GM12878 (cell line): ENCODE results near the gene DCPS. TPM values are rescaled to one million over a fixed set of nuclear protein-coding genes. Genes with fewer than 3 reads are reported as not detected.

Experiments used
- ATAC-seq: fragments of 200-7000 bp; cut with Tn5 transposase; 3 replicates; pipeline ENCODE4 v1.9.1; 2020; ENCODE audit warnings: mild to moderate bottlenecking, moderate library complexity
- BruUV-seq: library from RNA; stranded (reverse); fragments of 400-500 nt; replicated peaks from 2 replicates; lab custom pipeline; 2021; lab: Mats Ljungman, UMichigan
- CTCF ChIA-PET: fragments of 300-600 bp; sonication (Branson Sonifier 250); formaldehyde crosslinking; extraction: SDS; loops from one replicate; lab custom pipeline; 2021; ENCODE audit warnings: inconsistent platforms; lab: Yijun Ruan, JAX
- POLR2A ChIA-PET: fragments of 350-600 bp; formaldehyde crosslinking; extraction: SDS; loops from one replicate; lab custom pipeline; 2021; ENCODE audit warnings: inconsistent platforms; lab: Charles Lee
- RAD21 ChIA-PET: fragments of 300-600 bp; sonication (Branson Sonifier 250); formaldehyde crosslinking; loops from one replicate; lab custom pipeline; 2023; ENCODE audit warnings: antibody characterized with exemption; ENCODE audit not compliant: unreplicated experiment; lab: Charles Lee
- SMC1A ChIA-PET: fragments of 300-600 bp; sonication (Branson Sonifier 250); formaldehyde crosslinking; loops from one replicate; lab custom pipeline; 2023; ENCODE audit not compliant: unreplicated experiment, uncharacterized antibody; lab: Charles Lee
- DNase-seq: peaks from one replicate; pipeline ENCODE4 v3.0.0-alpha.2; 2011; ENCODE audit warnings: low read depth, low spot score
- FAIRE-seq: peaks from 3 replicates; lab custom pipeline; 2011; peaks lifted over from hg19 to GRCh38; lab: Jason Lieb, UNC
- H2AFZ ChIP-seq: 2 replicates; pipeline ENCODE4 v1.6.0; 2011; ENCODE audit warnings: low read depth, low read length, control low read depth; ENCODE audit not compliant: control insufficient read depth
- H3K27ac ChIP-seq: 2 replicates; pipeline ENCODE4 v1.5.1; 2011; ENCODE audit warnings: control low read depth; ENCODE audit not compliant: control insufficient read depth, insufficient read depth
- H3K27me3 ChIP-seq, 2 experiments: replicated peaks in 1 of 2; 2 replicates each; pipeline versions ENCODE4 v1.6.0 to v1.6.1; 2011; ENCODE audit warnings: low read length in 1 of 2; ENCODE audit not compliant: control insufficient read depth in 2 of 2, insufficient read depth in 2 of 2
- H3K36me3 ChIP-seq, 2 experiments: 2 replicates each; pipeline ENCODE4 v1.5.1; 2011; ENCODE audit warnings: low read length in 1 of 2; ENCODE audit not compliant: control insufficient read depth in 2 of 2, insufficient read depth in 2 of 2
- H3K4me1 ChIP-seq: 2 replicates; pipeline ENCODE4 v1.6.1; 2011; ENCODE audit warnings: mild to moderate bottlenecking, low read length, moderate library complexity, mixed read lengths; ENCODE audit not compliant: control insufficient read depth, insufficient read depth
- H3K4me2 ChIP-seq: 2 replicates; pipeline ENCODE4 v1.6.0; 2011; ENCODE audit warnings: control low read depth; ENCODE audit not compliant: control insufficient read depth, insufficient read depth
- H3K4me3 ChIP-seq: fragments of 200-600 bp; sonication (generic); 2 replicates; pipeline ENCODE4 v1.5.1; 2016
- H3K79me2 ChIP-seq: 2 replicates; pipeline ENCODE4 v1.6.0; 2011; ENCODE audit warnings: low read length; ENCODE audit not compliant: control insufficient read depth, insufficient read depth
- H3K9ac ChIP-seq: 2 replicates; pipeline ENCODE4 v1.8.0; 2011; ENCODE audit warnings: low read length, control low read depth, mixed read lengths; ENCODE audit not compliant: control insufficient read depth, insufficient read depth
- H3K9me3 ChIP-seq: replicated peaks from 3 replicates; pipeline ENCODE4 v1.5.1; 2011; ENCODE audit warnings: mild to moderate bottlenecking, low read length; ENCODE audit not compliant: control insufficient read depth, insufficient read depth
- H4K20me1 ChIP-seq: 2 replicates; pipeline ENCODE4 v1.6.0; 2011; ENCODE audit not compliant: control insufficient read depth, insufficient read depth
- CREB1 ChIP-seq: IDR thresholded peaks from 2 replicates; pipeline ENCODE4 v1.6.1; 2012; ENCODE audit warnings: low read depth, mild to moderate bottlenecking, inconsistent platforms
- FOS ChIP-seq: IDR thresholded peaks from 3 replicates; pipeline ENCODE4 v1.6.1; 2011; ENCODE audit warnings: borderline replicate concordance; ENCODE audit not compliant: insufficient read length; ENCODE audit errors: extremely low read depth
- FOXM1 ChIP-seq: IDR thresholded peaks from 2 replicates; pipeline ENCODE4 v1.6.1; 2012; ENCODE audit warnings: low read depth, mild to moderate bottlenecking, inconsistent platforms, low read length, moderate library complexity
- HSF1 ChIP-seq: fragments of 150-350 bp; IDR thresholded peaks from 2 replicates; pipeline ENCODE4 v1.6.1; 2014; ENCODE audit warnings: mild to moderate bottlenecking, low read depth, low read length
- KAT2A ChIP-seq: conservative IDR thresholded peaks from 2 replicates; pipeline ENCODE4 v1.6.1; 2011; ENCODE audit warnings: low read depth, low read length; ENCODE audit not compliant: control insufficient read depth
- MTA3 ChIP-seq: IDR thresholded peaks from 2 replicates; pipeline ENCODE4 v1.6.1; 2012; ENCODE audit warnings: low read length, inconsistent platforms, borderline replicate concordance
- MYB ChIP-seq: fragments of 150-350 bp; IDR thresholded peaks from 2 replicates; pipeline ENCODE4 v1.6.1; 2014; ENCODE audit warnings: mild to moderate bottlenecking, low read depth, low read length, borderline replicate concordance
- NFYB ChIP-seq: IDR thresholded peaks from 2 replicates; pipeline ENCODE4 v1.6.1; 2011; ENCODE audit warnings: low read depth, mild to moderate bottlenecking, low read length, improper control_type of control experiment, moderate library complexity; ENCODE audit not compliant: insufficient read depth
- POU2F2 ChIP-seq: IDR thresholded peaks from 3 replicates; pipeline ENCODE4 v1.6.1; 2011; ENCODE audit warnings: low read depth, mild to moderate bottlenecking, low read length, borderline replicate concordance
- RCOR1 ChIP-seq: conservative IDR thresholded peaks from 2 replicates; pipeline ENCODE4 v1.6.1; 2012; ENCODE audit warnings: low read depth, low read length, improper control_type of control experiment
- RELA ChIP-seq: fragments of 450-650 bp; IDR thresholded peaks from 2 replicates; pipeline ENCODE4 v1.8.0; 2014; ENCODE audit warnings: borderline replicate concordance; ENCODE audit not compliant: partially characterized antibody
- SIX5 ChIP-seq: IDR thresholded peaks from 2 replicates; pipeline ENCODE4 v1.6.1; 2011; ENCODE audit warnings: mild to moderate bottlenecking, low read depth, low read length, moderate library complexity; ENCODE audit not compliant: severe bottlenecking
- YY1 ChIP-seq: IDR thresholded peaks from 2 replicates; pipeline ENCODE4 v1.6.1; 2011; ENCODE audit warnings: low read depth, mild to moderate bottlenecking, low read length
- ZBED1 ChIP-seq: IDR thresholded peaks from 2 replicates; pipeline ENCODE4 v1.6.1; 2016; ENCODE audit warnings: borderline replicate concordance
- ZBTB33 ChIP-seq: fragments of 450-650 bp; IDR thresholded peaks from 2 replicates; pipeline ENCODE4 v1.6.1; 2017; ENCODE audit warnings: mild to moderate bottlenecking
- WGBS: methylation state at CpG from one replicate; pipeline ENCODE4 v1.1.6; 2016; ENCODE audit warnings: low lambda C conversion rate; ENCODE audit not compliant: insufficient replicate concordance, insufficient coverage; ENCODE audit errors: missing lambda C conversion rate; 5-methylcytosine and 5-hydroxymethylcytosine counted together
- in situ Hi-C: fragments of 300-500 bp; cut with MboI; formaldehyde crosslinking; loops from 9 replicates; pipeline ENCODE4 v1.14.3; 2018; ENCODE audit warnings: mixed read lengths
- intact Hi-C: fragments of 100-400 bp; cut with micrococcal nuclease; formaldehyde crosslinking; loops from one replicate; pipeline ENCODE4 v1.14.2; 2022; ENCODE audit not compliant: unreplicated experiment
- polyA plus RNA-seq, 11 experiments: library from polyadenylated mRNA; depleted of rRNA in 4 of 11; unstranded in 6 of 11; stranded (reverse) in 5 of 11; fragments of >200 nt; fragmentation: Nextera tagmentation in 4 of 11; fragmentation: Illumina TruSeq in 1 of 11; extraction: Ambion mirVana in 4 of 11; extraction: Trizol in 1 of 11; gene quantifications; 1 replicate in 1 of 11; 2 replicates in 10 of 11; pipeline versions ENCODE4 v1.2.1 to v1.2.3, GENCODE V29; 2011 to 2016; ENCODE audit warnings: inconsistent platforms in 2 of 11, missing spikeins in 2 of 11, low read depth in 1 of 11
- total RNA-seq, 4 experiments: library from RNA; depleted of rRNA in 3 of 4; stranded (reverse); fragments of >200 nt in 3 of 4; fragmentation: Illumina TruSeq in 1 of 4; extraction: Trizol in 1 of 4; gene quantifications; 2 replicates each; pipeline versions ENCODE4 v1.2.1 to v1.2.3, GENCODE V29; 2013 to 2021
- TF ChIP-seq, protein P1 (sequence below): fragments of 450-650 bp; IDR thresholded peaks from 2 replicates; pipeline ENCODE4 v1.6.1; 2018; ENCODE audit warnings: mild to moderate bottlenecking, low read depth, moderate library complexity; ENCODE audit not compliant: partially characterized antibody
- TF ChIP-seq, protein P2 (sequence below): fragments of 450-650 bp; IDR thresholded peaks from 2 replicates; pipeline ENCODE4 v1.6.1; 2017; ENCODE audit warnings: borderline replicate concordance

DCPS gene
- total and polyA plus RNA-seq, 10 of the 15 experiments (the other 5 are each of a cell fraction or from before 2014, with no cell fraction given), result 23.5 to 101 (median 67.4) TPM

GRCh38 chr11:126375726-126376125, 71.9 kb downstream of the DCPS start:
- no peaks in the 10 kb centered on the region for H3K9me3 ChIP-seq
- no peak overlapping the region for H3K4me3 ChIP-seq
- H3K27ac ChIP-seq, result no peak overlapping the region
- H3K79me2 ChIP-seq, result no peaks in the 10 kb centered on the region
- no peaks in the 10 kb centered on the region for H3K27me3 ChIP-seq
- ATAC-seq (no peak), FAIRE-seq (no peak), DNase-seq (no peak)
- ChIA-PET POLR2A (no interaction called here), RAD21 (no interaction called here), SMC1A (no interaction called here), CTCF (no interaction called here)
- H3K36me3 ChIP-seq, result no peaks in the 10 kb centered on the region
- in situ Hi-C loops, result no loop called here
- no TSS peak for BruUV-seq
- H2AFZ ChIP-seq, result no peak overlapping the region
- no peak overlapping the region for H3K9ac ChIP-seq
- H4K20me1 ChIP-seq, result no peaks in the 10 kb centered on the region
- intact Hi-C loops, result no loop called here
- H3K4me1 ChIP-seq, result no peaks in the 10 kb centered on the region
- 94% methylated on average over 7 of the region's 7 CpGs for WGBS
- no peak overlapping the region for H3K4me2 ChIP-seq
- TF ChIP-seq POU2F2 (no peak), KAT2A (no peak), FOXM1 (no peak), MYB (no peak), ZBED1 (no peak), FOS (no peak), RCOR1 (no peak), CREB1 (no peak), HSF1 (no peak), YY1 (no peak), SIX5 (no peak), MTA3 (no peak), NFYB (no peak), ZBTB33 (no peak), RELA (no peak)
- TF ChIP-seq, protein P1, sequence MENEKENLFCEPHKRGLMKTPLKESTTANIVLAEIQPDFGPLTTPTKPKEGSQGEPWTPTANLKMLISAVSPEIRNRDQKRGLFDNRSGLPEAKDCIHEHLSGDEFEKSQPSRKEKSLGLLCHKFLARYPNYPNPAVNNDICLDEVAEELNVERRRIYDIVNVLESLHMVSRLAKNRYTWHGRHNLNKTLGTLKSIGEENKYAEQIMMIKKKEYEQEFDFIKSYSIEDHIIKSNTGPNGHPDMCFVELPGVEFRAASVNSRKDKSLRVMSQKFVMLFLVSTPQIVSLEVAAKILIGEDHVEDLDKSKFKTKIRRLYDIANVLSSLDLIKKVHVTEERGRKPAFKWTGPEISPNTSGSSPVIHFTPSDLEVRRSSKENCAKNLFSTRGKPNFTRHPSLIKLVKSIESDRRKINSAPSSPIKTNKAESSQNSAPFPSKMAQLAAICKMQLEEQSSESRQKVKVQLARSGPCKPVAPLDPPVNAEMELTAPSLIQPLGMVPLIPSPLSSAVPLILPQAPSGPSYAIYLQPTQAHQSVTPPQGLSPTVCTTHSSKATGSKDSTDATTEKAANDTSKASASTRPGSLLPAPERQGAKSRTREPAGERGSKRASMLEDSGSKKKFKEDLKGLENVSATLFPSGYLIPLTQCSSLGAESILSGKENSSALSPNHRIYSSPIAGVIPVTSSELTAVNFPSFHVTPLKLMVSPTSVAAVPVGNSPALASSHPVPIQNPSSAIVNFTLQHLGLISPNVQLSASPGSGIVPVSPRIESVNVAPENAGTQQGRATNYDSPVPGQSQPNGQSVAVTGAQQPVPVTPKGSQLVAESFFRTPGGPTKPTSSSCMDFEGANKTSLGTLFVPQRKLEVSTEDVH, result no peak
- TF ChIP-seq, protein P2, sequence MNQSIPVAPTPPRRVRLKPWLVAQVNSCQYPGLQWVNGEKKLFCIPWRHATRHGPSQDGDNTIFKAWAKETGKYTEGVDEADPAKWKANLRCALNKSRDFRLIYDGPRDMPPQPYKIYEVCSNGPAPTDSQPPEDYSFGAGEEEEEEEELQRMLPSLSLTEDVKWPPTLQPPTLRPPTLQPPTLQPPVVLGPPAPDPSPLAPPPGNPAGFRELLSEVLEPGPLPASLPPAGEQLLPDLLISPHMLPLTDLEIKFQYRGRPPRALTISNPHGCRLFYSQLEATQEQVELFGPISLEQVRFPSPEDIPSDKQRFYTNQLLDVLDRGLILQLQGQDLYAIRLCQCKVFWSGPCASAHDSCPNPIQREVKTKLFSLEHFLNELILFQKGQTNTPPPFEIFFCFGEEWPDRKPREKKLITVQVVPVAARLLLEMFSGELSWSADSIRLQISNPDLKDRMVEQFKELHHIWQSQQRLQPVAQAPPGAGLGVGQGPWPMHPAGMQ, result no peak
